Posterior vena cava (tissue), 2 donors: ENCODE measurements around the gene SETD6. TPM values are rescaled to one million over a fixed set of nuclear protein-coding genes. Genes with fewer than 3 reads are reported as not detected.
"Not testable (repeated sequence)": the region's sequence is repeated elsewhere in the genome, so short reads cannot be mapped to it uniquely, and the experiment has no call there.

Experiments
- DNase-seq: peaks from one replicate; pipeline ENCODE4 v3.0.0-alpha.2; 2020; ENCODE audit warnings: low spot score
- intact Hi-C, 2 donors: fragments of 100-400 bp; cut with DNase I; formaldehyde crosslinking; loops; one replicate each; pipeline versions ENCODE4 v1.14.1 to v1.14.2; 2022 to 2023
- long read RNA-seq, 2 donors: library from polyadenylated mRNA; unstranded; transcript quantifications; one replicate each; pipeline ENCODE4 v2.0.0, GENCODE V29; 2020 to 2021
- total RNA-seq, 2 donors: library from RNA; stranded (reverse); fragmentation: NEBNext Ultra II Directional; extraction: Animal tissue kit (Norgen Biotek cat#: 25700); gene quantifications; one replicate each; pipeline ENCODE4 v1.2.1, GENCODE V29; 2021
- donor health status: DM: yes; HTN: yes; CAD: no.
- donor health status: DM: yes; HTN: yes; CAD: no.

The SETD6 gene
- total RNA-seq: 10 to 100 TPM in 1 of 2 donors, 1 to 10 TPM in 1; 9.9 to 13.5 TPM
- long read RNA-seq, donor 1, partial matches to known transcripts: 1 of 6 reads
- long read RNA-seq, donor 1, other reads (novel, unspliced or antisense): 2 of 6 reads
- long read RNA-seq, donor 2, transcript SETD6-202 (9 exons, 2,042 nt): major isoform, 15 of 40 reads
- long read RNA-seq, donor 2, transcript SETD6-201 (8 exons, 1,553 nt): minor isoform, 7 of 40 reads
- long read RNA-seq, donor 2, partial matches to known transcripts: 4 of 40 reads
- long read RNA-seq, donor 2, other reads (novel, unspliced or antisense): 11 of 40 reads

DNA sequence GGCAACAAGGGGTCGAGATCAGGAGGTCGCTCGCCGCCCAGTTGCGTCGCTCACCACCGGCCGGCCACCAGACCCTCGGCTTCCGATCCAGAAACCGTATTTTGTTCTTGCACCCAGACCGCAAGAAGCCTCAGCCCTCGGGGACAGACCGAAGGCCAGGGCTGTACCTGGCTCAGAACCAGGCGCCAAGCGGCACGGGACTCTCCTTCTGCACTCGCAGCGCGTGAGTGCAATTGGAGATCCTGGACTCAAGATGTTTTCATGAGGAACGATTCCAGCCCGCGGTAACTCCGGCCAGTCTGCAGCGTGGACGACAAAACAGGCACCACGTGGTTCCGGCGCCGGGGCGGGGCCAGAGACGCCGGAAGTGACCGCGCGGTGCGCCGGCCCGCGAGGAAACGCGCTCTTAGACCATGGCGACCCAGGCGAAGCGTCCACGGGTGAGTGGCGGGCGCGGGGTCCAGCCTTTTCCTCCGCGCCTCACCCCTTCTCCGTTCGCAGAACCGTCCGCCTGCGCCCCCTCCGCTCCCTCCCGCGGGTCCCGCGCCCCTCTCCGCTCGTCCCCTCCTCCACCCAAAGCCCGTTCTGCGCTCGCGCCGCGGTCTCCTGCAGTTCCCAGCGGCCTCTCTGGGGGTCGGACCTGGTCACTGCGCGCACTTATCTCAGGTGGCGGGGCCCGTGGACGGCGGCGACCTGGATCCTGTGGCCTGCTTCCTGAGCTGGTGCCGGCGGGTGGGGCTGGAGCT lies at the start of gene SETD6:
Gene SETD6, plus strand, starts transcription at position 393 of the 746 bp plus-strand sequence. Its CDS starts 21 bp downstream, at position 414.
- peak; percentile 96 for DNase-seq
- intact Hi-C loops: loop anchor here in 1 of 2 donors (10.0 kb wide), 1 partner anchor 120 kb away; no protein-coding TSS in a partner anchor

DNA sequence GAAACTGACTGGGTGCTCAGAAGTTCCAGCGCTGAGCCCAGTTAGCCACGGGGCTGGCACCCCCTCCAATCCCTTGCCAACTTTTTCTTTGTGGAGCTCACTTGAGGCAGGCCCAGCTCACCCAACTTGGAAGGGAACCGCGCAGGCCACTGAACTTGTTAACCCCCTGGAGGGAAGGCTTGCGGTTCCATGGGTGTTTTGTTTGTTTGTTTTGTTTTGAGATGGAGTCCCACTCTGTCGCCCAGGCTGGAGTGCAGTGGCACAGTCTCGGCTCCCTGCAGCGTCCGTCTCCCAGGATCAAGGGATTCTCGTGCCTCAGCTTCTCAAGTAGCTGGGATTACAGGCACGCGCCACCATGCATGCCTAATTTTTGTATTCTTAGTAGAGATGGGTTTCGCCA lies 49.5 kb upstream of the SETD6 start:
- intact Hi-C loops: no loop called here
- DNase-seq: peak; percentile 51

- DNase-seq: peak; percentile 57
- intact Hi-C loops: no loop called here
Measured at GRCh38 chr16:58466396-58466795, 48.9 kb upstream of the SETD6 start.

DNA sequence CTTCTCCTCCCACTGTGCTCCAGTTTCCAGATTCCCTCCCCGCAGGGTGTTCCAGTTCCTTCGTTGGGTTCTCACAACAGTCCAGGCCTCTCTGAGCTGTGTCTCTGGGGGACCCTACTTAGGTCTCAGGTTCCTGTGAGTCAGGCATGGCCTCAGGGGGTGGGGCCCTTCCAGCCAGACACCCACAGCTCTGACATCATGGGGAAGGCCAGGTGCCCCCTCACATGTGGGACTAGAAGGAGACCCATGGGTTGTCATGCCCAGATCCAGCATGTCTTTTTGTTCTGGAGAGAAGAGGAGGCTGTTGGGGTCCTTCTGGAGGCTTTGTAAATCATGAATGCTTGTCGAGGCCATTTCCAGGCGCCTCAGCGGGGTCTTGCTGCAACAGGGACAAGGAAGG lies 47.4 kb upstream of the SETD6 start:
- intact Hi-C loops: no loop called here

DNA sequence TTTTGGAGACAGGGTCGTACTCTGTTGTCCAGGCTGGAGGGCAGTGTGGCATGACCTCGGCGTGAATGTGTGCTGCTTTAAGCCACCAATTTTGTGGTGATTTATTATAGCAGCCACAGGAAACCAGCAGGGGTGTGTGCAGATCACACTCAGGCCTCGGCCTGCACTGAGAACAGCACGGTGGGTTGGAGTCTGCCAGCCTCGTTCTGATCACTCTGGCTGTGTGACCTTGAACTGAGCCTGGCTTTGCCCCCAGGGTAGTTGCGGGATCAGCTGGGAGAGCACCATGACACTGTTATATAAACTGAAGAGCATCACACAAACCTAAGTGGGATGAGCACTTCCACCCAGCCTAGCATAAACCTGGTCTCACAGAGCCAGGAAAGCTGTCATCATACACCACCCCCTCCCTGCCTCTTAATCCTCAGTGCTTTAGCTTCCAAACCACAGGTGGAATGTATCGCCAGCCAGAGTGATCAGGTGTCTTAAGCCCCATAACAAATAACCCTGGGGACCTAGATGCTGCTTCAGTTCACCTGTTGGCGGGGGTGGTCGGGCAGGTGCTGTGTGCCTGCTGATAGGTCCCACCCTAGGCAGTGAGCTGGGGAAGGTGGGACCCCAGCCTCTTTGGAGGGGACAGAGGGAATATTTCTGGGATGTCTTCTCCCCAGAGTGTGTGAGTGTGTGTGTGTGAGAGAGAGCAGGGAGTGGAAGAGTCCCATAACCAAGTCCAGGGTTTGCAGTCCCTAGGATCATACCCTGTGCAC lies 43.9 kb upstream of the SETD6 start:
- intact Hi-C loops: no loop called here
- peak; percentile 55 for DNase-seq

More for the DNA sequence above, 47.4 kb upstream of the SETD6 start:
- DNase-seq: peak; percentile 48

GRCh38 chr16:58472266-58472665 lies 43.1 kb upstream of the SETD6 start:
- intact Hi-C loops: no loop called here
- peak; percentile 58 for DNase-seq

DNA sequence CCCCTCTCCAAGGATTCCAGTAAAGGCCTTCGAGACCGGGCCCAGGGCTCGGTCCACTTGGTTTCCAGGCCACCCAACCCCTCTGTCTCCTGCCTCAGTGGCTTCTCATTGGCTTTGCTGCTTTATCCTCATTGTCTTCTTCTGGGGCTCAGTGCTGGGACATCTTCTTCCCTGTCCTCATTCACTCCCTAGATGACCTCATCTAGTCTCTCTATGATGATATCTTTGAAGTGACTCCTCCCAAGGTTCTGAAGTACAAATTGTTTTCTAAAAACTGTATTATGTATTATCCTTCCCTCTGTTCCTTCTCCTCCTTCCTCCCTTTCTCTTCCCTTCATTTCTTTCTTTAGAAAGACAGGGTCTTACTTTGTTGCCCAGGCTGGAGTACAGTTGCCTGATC lies 42.5 kb upstream of the SETD6 start:
- intact Hi-C loops: no loop called here
- no peak for DNase-seq

- intact Hi-C loops: no loop called here
- DNase-seq: peak; percentile 56
Measured at GRCh38 chr16:58474296-58474695, 41.0 kb upstream of the SETD6 start.

DNA sequence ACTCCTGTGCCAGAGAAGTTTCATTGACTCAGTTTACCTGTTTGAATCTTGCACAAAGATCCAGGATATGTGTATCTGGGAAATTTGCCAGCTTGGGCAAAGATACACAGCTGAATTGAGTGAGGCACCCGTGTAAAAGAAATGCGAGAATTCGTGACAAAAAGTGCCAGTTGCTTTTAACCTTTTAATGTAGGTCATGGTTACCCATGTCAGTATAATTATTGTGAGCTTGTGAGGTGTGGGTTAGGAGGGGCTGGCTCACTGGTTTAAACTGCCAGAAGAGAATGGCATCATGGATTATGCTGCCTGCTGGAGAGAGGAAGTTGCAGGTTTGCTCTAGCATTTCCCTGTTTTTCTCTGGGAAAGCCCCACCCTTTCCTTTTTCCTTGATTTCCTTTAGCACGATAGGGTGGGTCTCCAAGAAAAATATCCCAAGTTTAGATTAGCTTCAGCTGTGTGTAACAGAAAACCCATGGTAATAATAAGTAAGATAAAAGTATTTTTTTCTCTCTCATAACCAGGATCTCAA lies 40.2 kb upstream of the SETD6 start:
- DNase-seq: peak; percentile 7
- intact Hi-C loops: no loop called here

DNA sequence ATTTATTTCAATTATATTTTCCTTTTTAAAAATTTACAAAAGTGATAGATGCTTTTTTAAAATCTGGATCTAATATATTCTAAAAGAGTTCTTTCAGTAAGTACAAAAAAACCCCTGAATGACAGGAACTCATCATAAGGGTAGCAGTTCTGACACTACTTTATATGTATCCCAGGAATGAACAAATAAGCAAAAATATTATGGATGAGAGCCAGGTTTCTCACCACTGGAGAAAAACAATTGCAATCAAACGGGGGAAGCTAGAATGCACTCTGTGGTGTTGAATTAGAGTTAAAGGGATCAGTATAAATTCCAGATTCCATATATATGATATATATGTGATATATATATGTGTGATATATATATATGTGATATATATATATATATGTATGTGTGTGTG lies 38.5 kb upstream of the SETD6 start:
- DNase-seq: no peak
- intact Hi-C loops: no loop called here

GRCh38 chr16:58478427-58478826 lies 36.9 kb upstream of the SETD6 start:
- intact Hi-C loops: no loop called here
- no peak for DNase-seq

DNA sequence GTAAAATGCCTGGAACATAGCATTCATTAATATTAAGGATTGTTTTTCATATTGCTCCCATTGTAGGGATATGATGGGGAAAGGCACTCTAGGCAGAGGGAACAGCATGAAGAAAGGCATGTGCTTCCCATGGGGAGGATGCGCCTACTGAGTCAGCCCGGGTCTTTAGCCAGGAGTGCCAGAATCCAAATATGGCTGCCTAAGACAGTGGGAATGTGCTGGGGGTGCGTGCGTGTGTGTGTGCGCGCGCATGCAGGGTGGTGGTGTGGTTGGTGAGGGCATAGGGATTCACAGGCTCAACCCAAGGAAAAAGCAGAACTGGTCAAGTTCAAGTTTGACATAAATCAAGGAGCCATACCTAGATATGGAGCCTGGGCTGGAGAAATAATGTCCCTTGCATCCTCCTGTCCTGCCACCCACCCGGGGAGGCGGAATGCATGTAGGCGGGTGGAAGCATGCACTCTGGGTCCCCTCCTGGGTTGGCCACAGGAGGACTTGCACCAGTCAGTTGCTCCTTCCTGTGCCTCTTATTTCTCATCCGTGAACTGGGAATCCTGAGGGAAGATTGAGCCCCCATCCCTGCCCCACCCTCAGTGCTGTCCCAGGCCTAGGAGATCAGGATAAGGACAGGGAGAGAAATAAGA lies 34.0 kb upstream of the SETD6 start:
- peak; percentile 41 for DNase-seq
- intact Hi-C loops: no loop called here

DNA sequence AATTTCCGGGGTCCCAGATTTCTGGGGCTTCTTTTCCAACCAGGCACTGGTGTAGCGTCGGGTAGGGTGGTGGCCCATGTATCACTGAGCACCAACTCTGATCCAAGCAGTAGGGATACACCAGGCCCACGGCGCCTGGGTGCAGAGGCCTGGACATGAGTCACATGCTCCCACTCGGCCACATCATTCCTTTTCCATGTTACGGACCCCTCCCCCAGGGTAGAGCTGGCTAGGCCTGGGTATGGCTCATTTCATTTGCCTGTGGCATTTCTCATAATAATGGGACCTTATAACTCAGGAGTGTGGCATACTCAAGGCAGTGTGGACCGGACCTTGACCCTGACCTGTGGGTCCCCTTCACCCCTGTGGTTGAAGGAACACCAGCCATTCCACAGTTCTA lies 33.4 kb upstream of the SETD6 start:
- no peak for DNase-seq
- intact Hi-C loops: no loop called here

DNA sequence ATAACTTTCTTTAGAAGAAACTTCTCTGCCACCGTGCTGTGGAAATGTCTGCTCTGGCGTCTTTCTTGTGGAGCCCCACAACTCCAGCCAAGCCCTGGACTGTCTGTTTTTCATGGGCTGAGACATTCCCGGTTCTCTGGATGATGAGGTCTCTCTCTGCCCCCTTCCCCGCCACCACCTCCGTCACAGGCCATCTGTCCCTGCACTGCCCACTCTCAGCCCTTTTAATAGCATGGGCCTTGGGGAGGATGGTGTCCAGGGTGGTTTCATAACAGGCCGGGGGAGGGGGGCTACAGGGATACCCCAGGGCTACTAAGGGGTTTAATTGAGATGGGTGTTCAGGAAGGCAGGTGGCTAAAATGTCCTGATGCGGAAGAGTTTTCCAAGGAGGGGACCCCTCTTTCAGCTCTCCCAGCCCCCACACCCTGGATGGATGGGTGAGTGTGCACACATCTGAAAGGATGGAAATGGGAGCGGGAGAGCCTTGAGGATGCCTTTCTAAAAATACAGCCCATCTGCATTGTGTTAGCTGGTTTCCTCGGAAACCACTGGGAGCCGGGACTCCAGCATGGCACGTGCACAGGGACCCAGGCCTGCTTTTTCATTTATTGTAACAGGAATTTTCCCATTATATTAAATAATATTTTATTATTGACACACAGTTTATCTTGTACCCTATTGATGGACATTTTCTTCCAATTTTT lies 30.0 kb upstream of the SETD6 start:
- intact Hi-C loops: loop anchor here in 1 of 2 donors (5.0 kb wide), 1 partner anchor 148 kb away; no protein-coding TSS in a partner anchor
- DNase-seq: peak; percentile 37

GRCh38 chr16:58487566-58488351 lies 27.6 kb upstream of the SETD6 start:
- DNase-seq: peak; percentile 95
- intact Hi-C loops: loop anchor here (2.0 to 5.0 kb wide), 2 partner anchors 150 to 151 kb away; no protein-coding TSS in a partner anchor

- intact Hi-C loops: loop anchor here in 1 of 2 donors (5.0 kb wide), 1 partner anchor 151 kb away; no protein-coding TSS in a partner anchor
- peak; percentile 47 for DNase-seq
Measured at GRCh38 chr16:58488531-58488930, 26.8 kb upstream of the SETD6 start.

GRCh38 chr16:58490065-58490464 lies 25.3 kb upstream of the SETD6 start:
- peak; percentile 37 for DNase-seq
- intact Hi-C loops: no loop called here

- DNase-seq: peak; percentile 20
- intact Hi-C loops: not testable (repeated sequence)
Measured at GRCh38 chr16:58490539-58490938, 24.8 kb upstream of the SETD6 start.
